BE2C (cell line): ENCODE measurements around the gene KRT17. TPM values are rescaled to one million over a fixed set of nuclear protein-coding genes. Genes with fewer than 3 reads are reported as not detected.
A peak's percentile ranks its signal among the peaks of the same experiment; 100 is the strongest.

Experiments used
- DNase-seq: peaks from one replicate; pipeline ENCODE4 v3.0.0-alpha.2; 2020
- H3K27me3 ChIP-seq: fragments of 250-450 bp; sonication (Bioruptor Pico); 2 replicates; pipeline ENCODE4 v1.5.1; 2020; ENCODE audit warnings: mild to moderate bottlenecking
- H3K36me3 ChIP-seq: fragments of 250-450 bp; sonication (Bioruptor Pico); 2 replicates; pipeline ENCODE4 v1.5.1; 2020; ENCODE audit warnings: mild to moderate bottlenecking
- H3K4me1 ChIP-seq: fragments of 250-450 bp; sonication (Bioruptor Pico); 2 replicates; pipeline ENCODE4 v1.5.1; 2020
- H3K4me3 ChIP-seq: 2 replicates; pipeline ENCODE4 v1.5.1; 2011; ENCODE audit warnings: low read depth, low read length
- H3K9me3 ChIP-seq: fragments of 250-450 bp; sonication (Bioruptor Pico); 2 replicates; pipeline ENCODE4 v1.5.1; 2020
- polyA plus RNA-seq: library from polyadenylated mRNA; unstranded; fragments of >200 nt; gene quantifications from one replicate; pipeline ENCODE4 v1.2.1, GENCODE V29; 2012; ENCODE audit warnings: low read depth, missing spikeins; ENCODE audit not compliant: insufficient read length, insufficient read depth
- TF ChIP-seq, protein P1 (sequence below): IDR thresholded peaks from 2 replicates; pipeline ENCODE4 v1.5.1; 2012; ENCODE audit warnings: mild to moderate bottlenecking, low read depth, low read length

The KRT17 gene
- polyA plus RNA-seq: not detected

DNA sequence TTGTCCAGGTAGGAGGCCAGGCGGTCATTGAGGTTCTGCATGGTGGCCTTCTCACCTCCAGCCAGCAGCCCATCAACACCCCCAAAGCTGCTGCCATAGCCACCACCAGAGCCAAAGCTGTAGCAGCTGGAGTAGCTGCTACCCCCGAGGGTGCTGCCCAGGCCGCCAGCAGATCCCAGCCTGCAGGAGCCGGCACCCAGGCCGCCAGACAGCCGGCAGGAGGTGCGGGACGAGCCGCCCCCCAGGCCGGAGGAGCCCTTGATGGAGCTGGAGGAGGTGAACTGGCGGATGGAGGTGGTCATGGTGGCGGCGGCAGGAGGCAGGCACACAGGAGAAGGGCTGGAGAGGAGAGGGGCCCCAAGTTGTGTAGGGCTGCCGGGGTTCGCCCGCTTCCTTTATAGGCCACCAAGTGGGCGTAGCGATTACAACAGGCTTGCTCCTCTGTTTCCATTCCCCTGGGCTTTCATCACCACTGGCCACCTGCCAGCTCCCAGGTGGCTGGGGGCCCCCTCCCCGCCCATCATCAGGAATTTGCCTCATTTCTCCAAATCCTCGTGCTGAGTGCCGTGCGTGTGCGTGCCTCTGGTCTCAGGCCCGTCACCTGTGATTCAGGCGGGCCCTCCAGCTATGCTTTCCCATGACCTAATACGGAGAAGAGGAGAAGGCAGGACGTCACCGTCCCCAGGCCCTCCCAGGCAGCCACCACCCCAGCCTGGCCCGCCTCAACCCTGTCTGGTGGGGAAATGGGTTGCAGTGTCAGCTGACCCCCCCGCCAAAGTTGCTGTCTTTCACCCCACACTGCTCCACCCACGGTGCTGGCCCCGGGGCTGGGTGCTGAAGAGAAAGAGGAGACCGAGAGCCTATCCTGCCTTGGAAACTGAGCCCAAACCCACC lies at the start of gene KRT17:
Gene KRT17, minus strand, starts transcription at position 368 of the 894 bp plus-strand sequence. Its CDS starts 66 bp downstream, at position 302.
- Histone ChIP-seq H3K27me3 (no peaks in the 10 kb centered on the region), H3K4me1 (no peaks in the 10 kb centered on the region; the same call in 1 of the 2 replicates), H3K9me3 (no peaks in the 10 kb centered on the region; the same call in 1 of the 2 replicates), H3K36me3 (no peaks in the 10 kb centered on the region), H3K4me3 (no peak within 1 kb of the TSS)
- no peak for DNase-seq
- TF ChIP-seq, protein P1, sequence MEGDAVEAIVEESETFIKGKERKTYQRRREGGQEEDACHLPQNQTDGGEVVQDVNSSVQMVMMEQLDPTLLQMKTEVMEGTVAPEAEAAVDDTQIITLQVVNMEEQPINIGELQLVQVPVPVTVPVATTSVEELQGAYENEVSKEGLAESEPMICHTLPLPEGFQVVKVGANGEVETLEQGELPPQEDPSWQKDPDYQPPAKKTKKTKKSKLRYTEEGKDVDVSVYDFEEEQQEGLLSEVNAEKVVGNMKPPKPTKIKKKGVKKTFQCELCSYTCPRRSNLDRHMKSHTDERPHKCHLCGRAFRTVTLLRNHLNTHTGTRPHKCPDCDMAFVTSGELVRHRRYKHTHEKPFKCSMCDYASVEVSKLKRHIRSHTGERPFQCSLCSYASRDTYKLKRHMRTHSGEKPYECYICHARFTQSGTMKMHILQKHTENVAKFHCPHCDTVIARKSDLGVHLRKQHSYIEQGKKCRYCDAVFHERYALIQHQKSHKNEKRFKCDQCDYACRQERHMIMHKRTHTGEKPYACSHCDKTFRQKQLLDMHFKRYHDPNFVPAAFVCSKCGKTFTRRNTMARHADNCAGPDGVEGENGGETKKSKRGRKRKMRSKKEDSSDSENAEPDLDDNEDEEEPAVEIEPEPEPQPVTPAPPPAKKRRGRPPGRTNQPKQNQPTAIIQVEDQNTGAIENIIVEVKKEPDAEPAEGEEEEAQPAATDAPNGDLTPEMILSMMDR: no peak

DNA sequence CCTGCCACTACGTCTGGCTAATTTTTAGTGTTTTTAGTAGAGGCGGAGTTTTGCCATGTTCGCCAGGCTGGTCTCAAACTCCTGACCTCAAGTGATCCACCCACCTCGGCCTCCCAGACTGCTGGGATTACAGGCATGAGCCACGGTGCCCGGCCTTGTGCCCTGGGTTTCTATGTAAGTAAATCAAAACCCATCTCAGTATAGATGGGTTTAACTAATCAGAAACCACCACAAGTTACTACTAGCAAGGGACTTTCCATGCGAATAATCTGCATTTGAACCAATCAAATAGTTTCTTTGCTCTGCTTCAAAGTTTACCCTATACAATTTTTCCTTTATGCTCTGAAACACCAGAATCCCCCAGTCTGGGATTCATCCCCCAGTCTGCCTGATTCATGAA lies 47.8 kb upstream of the KRT17 start:
- DNase-seq: no peak
- Histone ChIP-seq H3K36me3 (no peaks in the 10 kb centered on the region), H3K27me3 (no peaks in the 10 kb centered on the region), H3K4me3 (no peak overlapping the region), H3K9me3 (no peaks in the 10 kb centered on the region), H3K4me1 (no peaks in the 10 kb centered on the region)
- TF ChIP-seq, protein P1: no peak

DNA sequence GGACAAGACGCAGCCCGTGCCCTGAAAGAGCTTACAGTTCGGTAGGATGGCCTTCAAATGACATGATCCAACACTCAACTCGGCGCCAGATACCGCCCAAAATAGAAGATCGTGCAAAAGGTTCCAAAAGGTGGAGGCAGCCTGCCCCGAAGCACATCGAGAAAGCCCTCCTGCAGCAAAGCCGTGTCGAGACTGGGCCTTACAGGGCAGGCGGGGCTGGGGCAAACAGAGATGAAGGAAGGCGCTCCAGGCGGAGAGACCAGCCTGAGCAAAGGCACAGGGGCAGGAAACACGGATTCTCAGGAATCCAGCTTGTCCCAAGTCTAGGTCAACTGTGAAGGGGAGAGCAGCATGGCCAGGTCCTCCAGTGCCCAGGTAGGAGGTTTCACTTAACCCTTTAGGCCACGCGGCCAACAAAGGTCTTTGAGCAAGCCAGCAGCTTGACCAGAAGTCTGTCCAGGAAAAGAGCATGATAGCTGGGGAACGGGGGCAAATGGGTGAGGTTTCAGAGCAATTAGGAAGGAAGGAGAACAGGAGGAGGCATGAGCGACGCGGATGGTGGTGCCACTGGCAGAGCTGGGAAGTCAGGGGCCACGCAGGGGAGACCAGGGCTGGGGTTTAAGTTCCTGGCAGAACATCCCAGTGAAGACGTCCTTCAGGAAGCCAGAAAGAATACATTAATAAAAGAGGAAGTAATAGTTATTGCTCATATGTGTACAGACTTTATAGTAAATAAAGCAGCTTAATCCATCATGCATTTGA lies 43.1 kb upstream of the KRT17 start:
- no peak for DNase-seq

DNA sequence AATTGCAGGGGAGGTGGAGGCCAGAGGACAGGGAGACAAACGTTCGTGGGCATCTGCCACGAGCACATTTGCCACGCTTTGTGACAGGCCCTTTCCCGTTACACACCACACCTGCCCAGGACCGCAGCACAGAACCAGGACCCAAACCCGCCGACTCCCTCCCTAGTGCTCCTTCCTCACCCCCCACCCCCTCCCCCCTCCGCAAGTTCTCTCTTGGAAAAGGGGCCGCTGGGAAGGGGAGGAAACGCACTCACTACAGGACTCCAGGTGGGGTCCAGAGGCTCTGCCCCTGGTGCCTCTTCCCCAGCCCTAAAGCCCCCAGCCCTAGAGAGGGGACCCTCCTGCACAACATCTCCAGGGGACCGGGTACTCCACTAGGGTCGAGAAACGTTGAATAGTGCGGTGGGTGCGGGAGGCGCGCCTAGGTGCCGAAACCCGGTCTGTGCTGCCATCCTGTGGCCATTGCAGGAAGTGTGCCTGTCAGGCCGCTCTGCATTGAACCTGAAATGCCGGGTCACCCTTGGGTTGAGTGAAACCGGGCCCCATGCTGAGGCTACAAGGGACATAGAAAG lies 42.4 kb upstream of the KRT17 start:
- Histone ChIP-seq H3K4me1 (peaks cover 12% of the 10 kb centered on the region), H3K4me3 (peak overlapping the region; percentile 67), H3K9me3 (no peaks in the 10 kb centered on the region), H3K36me3 (no peaks in the 10 kb centered on the region), H3K27me3 (no peaks in the 10 kb centered on the region)
- DNase-seq: peak; percentile 89
- TF ChIP-seq, protein P1: peak; percentile 94

More for the DNA sequence above, 43.1 kb upstream of the KRT17 start:
- TF ChIP-seq, protein P1: no peak
- Histone ChIP-seq H3K27me3 (no peaks in the 10 kb centered on the region), H3K4me3 (no peak overlapping the region), H3K9me3 (no peaks in the 10 kb centered on the region), H3K4me1 (peaks cover 12% of the 10 kb centered on the region), H3K36me3 (no peaks in the 10 kb centered on the region)

DNA sequence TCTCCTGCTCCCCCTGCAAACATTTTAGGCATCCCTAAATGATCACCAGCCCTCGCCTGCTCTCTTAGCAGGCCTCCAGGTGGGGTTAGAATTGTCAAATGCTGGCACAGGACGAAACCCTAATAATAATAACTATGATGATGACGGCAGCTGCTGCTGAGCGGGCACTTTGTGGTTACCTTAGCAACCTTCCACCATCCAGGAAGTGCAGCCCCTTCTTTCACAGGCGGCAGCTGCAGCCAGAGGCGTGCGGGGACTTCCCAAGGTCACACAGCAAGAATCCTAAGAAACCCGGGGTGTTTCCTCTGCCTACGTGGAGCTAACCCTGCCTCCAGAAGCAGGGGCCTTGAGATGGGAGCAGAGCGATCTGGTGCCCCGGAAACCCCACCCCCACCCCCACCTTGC lies 41.9 kb upstream of the KRT17 start:
- peaks cover 12% of the 10 kb centered on the region for H3K4me1 ChIP-seq
- peak; percentile 63 for DNase-seq
- TF ChIP-seq, protein P1: no peak
- H3K9me3 ChIP-seq: no peaks in the 10 kb centered on the region
- no peaks in the 10 kb centered on the region for H3K36me3 ChIP-seq
- peak overlapping the region; percentile 67 for H3K4me3 ChIP-seq
- no peaks in the 10 kb centered on the region for H3K27me3 ChIP-seq
